ENCODE measurements around the gene UPK3BL2.
"Not testable (repeated sequence)": the region's sequence is repeated elsewhere in the genome, so short reads cannot be mapped to it uniquely, and the experiment has no call there.

Gene UPK3BL2

DNA sequence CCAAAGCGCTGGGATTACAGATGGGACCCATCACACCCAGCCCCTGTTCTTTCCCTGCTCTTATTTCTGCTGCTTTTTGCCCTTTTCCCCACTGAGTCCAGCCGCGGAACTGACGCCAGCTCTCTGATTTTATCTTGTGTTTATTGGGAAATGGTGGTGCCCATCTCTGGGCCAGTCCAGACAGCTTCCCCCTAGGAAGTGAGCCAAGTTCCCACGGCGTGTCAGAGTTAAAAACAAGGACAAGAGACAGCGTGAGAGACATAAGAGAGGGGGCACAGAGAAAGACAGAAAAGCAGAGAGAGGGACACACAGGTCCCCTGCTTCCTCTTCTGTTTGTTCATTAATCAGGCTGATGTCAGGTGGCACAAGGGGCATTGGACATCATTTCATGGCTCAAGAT is 11.9 kb downstream of the UPK3BL2 start:
- not testable (repeated sequence) for DNase-seq (ENCODE audit: low read depth, low spot score)

DNA sequence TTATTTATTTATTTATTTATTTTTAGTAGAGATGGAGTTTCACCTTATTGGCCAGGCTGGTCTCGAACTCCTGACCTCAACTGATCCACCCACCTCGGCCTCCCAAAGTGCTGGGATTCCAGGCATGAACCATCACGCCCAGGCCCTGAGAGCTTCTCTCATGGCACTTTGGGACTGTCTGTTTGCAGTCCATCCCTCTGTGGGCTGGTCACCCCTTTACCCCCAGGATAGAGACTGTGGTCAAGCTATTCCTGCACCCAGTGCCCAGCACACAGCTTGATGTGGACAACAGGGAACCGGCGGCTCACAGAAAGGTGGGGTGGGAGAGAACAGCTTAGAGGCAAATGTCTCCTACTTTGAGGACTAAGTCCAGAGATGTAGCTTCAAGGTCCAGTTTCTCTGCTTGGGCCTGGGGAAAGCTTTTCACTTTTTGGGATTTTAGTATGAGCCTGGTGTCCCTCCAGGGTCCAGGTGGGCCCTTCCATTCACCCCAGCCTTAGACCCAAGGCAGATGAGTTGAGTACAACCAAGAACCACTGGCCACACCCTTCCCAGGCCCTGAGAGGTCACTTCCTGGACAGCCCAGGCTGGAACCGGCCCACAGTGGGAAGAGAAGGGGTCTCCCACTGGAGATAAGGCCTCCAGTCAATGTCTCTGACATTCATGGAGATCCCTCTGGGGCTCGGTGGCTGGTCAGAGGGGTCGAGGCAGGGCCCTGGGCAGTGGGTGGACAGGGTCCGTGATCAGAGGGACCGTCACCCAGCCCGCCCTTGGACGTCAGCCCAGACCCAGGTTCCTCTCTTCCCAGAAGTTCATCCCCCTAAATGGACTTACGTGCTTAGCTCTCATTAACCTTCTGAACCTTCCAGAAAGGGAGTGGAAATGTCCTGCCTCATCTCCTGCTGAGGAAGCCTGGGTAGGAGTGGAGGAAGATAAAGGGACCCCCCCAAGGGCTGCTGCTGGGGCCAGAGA is 15.4 kb downstream of the UPK3BL2 start:
- DNase-seq (ENCODE audit: low read depth, low spot score), result not testable (repeated sequence)

- not testable (repeated sequence) for DNase-seq (ENCODE audit: low read depth, low spot score)
These were observed 16.3 kb downstream of the UPK3BL2 start for GRCh38 chr7:102527182-102527581.

DNA sequence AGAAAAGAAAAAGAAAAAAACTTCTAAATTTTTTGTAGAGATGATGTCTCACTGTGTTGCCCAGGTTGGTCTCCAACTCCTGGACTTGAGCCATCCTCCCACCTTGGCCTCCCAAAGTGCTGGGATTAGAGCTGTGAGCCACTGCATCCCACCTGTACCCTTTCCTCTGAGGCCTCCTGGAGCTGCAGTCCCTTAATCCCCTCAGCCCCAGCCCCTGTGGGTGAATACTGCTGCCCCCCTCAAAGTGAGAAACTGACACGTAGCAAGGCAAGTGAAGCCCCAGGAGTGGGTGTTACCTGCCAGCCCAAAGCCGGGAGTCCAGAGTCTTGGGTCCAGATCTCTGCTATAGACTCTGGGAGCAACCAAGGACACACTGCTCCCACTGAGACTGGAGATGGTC is 18.7 kb downstream of the UPK3BL2 start:
- not testable (repeated sequence) for DNase-seq (ENCODE audit: low read depth, low spot score)

GRCh38 chr7:102520797-102521196 is 22.7 kb downstream of the UPK3BL2 start:
- not testable (repeated sequence) for DNase-seq (ENCODE audit: low read depth, low spot score)

DNA sequence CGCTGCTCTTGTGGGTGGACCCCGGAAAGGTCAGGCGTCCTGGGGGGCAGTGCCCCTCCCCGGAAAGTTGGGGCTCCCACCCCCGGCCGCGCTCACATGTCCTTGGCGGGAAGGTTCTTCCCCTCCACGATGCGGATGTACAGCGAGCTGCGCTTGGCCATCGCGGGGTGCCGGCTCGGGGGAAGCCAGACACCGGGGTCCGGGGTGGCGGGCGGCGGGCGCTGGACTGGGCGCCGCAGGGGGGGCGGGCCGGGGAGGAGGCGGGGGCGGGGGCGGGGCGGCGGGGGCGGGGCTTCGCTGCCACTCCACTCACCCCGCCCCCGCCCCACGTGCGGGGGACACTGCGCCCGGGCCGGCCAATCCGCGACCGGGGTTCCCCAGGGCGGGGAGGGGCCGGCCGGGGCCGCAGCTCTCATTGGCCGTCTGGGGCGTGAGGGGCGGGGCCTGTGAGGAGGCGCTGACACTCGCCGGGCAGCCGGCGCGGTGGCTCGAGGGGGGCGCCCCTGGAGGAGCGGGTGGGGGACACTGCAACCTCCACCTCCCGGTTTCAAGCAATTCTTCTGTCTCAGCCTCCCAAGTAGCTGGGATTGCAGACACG is 25.8 kb downstream of the UPK3BL2 start, which contains the start of gene RASA4B:
Gene RASA4B, minus strand, starts transcription at position 228 of the 598 bp plus-strand sequence. Its CDS starts 67 bp downstream, at position 161.
- DNase-seq (ENCODE audit: low read depth, low spot score), result not testable (repeated sequence)

DNA sequence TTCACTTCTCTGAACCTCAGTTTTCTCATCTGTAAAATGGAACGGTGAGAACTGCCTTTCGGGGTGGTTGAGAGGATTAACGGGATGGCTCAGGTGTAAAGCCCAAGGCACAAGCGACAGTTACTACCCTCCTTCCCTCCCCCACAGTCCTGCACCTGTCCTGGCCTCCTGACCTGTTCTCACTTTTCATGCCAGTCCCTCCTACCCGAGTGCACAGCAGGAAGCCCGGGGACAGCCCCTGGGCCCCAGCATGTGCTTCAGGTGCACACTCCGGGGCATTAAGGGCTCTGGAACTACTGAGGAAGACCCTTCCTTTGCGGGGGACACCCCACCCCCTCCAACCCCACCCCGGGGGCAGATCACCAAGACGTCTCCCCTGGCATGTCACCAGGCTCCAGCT is 26.5 kb downstream of the UPK3BL2 start:
- not testable (repeated sequence) for DNase-seq (ENCODE audit: low read depth, low spot score)

DNA sequence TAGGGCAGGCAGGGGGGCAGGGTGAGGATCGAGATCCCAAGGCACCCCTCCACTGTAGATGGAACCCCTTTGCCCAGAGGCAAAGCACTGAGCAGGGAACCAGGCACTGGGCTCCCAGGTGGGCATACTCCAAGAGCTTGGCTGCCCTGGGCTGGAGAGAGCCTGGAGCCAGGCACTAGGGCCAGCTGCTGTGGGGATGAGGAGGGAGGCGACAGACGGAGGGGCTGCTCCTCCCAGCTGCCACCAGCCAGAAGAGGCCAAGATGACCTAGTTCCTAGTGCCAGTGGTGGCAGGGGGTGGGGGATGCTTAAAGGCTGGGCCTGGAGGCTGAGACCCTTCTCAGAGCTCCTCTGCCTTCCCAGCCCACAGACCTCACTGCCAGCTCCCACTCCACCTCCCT is 27.6 kb downstream of the UPK3BL2 start:
- DNase-seq (ENCODE audit: low read depth, low spot score), result not testable (repeated sequence)

GRCh38 chr7:102514881-102515721 is 28.4 kb downstream of the UPK3BL2 start:
- DNase-seq (ENCODE audit: low read depth, low spot score), result not testable (repeated sequence)

DNA sequence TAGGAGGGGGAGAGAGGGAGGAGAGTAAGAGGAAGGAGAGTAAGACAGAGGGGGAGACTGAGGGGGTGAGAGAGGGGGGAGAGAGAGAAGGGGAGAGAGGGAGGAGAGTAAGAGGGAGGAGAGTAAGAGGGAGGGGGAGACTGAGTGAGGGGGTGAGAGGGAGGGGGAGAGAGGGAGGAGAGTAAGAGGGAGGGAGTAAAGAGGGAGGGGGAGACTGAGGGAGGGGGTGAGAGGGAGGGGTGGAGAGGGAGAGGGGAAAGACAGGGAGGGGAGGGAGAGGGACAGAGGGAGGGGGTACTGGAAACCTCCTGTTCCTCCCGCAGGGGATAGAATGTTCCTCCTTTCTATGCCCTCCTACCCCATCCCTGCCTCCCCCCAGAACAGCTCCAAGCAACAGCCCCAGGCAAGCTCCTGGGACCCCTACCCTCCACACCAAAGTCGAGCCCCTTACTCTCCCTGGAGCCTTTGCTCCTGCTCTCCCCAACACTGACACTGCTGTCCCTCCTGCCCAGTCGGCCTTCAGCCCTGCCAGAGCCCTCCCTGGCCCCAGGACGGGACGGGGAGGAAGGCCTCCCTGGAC is 30.8 kb downstream of the UPK3BL2 start:
- DNase-seq (ENCODE audit: low read depth, low spot score), result not testable (repeated sequence)

DNA sequence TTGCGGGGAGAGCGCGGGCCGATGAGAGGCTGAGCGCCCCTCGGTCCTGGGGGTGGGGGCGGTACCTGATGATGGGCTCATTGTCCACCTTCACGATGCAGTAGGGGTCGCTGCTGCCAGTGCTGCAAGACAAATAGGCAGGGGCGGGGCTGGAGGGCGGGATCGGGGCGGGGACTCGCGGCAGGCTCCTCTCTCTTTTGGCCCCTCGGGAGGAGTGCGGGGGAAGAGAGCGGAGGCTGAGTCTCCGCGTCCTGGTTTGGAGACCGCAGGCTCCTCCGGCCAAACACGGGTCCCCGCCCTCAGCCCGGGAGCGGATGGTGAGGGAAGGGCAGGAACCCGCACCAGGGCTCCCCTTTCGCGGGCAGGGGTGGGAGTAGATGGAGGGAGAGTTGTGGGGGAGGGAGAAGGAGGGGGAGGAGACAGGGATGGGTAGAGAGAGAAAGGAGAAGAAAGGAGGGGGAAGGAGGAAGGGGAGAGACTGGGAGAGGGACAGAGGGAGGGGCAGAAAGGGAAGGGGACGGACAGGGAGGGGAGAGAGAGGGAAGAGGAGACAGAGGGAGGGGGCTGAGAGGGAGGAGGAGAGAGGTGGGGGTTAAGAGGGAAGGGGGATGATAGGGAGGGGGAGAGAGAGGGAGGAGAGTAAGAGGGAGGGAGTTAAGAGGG is 31.5 kb downstream of the UPK3BL2 start:
- not testable (repeated sequence) for DNase-seq (ENCODE audit: low read depth, low spot score)

DNA sequence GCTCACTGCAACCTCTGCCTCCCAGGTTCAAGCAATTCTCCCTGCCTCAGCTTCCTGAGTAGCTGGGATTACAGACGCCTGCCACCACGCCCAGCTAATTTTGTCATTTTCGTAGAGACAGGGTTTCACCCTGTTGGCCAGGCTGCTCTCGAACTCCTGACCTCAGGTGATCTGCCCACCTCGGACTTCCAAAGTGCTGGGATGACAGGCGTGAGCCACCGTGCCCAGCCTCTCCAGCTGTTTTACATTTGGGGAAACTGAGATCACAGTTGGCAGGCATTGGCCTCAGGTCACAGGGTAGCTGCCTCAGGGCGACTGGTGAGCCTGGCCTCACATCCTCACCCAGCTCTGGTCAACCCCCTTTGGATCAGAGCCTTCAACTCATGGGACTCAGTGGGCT is 32.9 kb downstream of the UPK3BL2 start:
- DNase-seq (ENCODE audit: low read depth, low spot score), result not testable (repeated sequence)

GRCh38 chr7:102507410-102508088 is 35.9 kb downstream of the UPK3BL2 start:
- not testable (repeated sequence) for DNase-seq (ENCODE audit: low read depth, low spot score)

DNA sequence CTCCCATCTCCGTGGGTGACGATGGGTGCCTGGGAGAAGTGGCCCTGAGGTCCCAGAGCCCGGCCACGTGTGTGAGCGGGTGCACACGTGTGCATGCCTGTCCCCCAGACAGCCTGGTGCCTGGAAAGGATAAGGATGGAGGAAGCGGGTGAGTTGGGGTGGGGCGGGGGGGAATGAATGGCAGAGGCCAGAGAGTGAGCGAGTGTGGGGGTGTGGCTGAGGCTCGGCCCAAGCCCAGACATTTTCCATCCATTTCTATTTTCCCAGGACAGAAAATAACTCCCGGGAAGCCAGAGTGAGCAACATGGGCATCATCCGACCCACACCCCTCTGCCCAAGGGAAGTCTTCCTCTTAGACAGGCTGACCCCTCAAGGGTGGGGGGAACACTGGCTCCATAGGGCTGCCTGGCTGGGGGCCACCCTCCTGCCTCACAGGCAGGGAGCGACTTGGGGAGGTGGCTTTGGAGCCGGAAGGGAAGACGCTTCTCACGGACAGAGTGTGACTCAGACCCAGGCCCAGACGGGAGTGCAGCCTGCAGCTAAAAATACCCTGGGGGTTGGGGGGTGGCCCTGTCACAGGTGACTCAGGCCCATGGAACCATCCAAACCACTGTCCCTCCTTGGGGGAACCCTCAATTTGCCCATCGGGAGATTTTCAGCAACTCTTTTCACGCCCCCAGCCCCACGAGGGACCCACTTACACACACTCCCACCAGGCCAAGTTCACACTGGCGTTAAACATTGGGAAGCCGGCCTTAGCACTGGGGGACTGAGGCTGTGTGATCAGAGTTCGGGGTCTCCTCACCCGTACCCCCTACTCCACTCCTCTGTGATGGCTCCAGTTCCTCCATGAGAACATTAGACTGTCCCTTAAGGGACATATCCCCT is 38.0 kb downstream of the UPK3BL2 start:
- DNase-seq (ENCODE audit: low read depth, low spot score), result not testable (repeated sequence)

- not testable (repeated sequence) for DNase-seq (ENCODE audit: low read depth, low spot score)
These were observed 40.4 kb downstream of the UPK3BL2 start for GRCh38 chr7:102503141-102503540.

- not testable (repeated sequence) for DNase-seq (ENCODE audit: low read depth, low spot score)
These were observed 45.2 kb downstream of the UPK3BL2 start for GRCh38 chr7:102498321-102498720.

GRCh38 chr7:102497308-102497707 is 46.2 kb downstream of the UPK3BL2 start:
- DNase-seq (ENCODE audit: low read depth, low spot score), result not testable (repeated sequence)

DNA sequence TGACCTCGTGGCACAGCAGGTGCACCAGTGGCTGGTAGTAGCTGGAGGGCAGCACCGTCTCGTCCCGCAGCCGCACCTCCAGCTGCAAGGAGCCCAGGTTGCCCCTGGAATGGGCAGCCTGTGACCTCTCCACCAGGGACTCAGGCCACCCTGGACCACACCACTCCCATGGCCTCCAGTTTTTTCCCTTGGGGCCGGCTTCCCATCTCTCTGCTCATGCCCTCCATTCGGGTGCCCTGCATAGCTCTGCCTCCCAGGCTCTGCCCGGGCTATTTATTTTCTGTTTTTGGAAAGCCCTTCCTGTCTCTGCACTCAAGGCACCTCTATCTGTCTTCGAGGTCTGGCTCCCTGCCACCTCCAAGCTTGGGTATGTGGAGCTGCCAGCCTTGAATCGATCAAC is 46.6 kb downstream of the UPK3BL2 start:
- not testable (repeated sequence) for DNase-seq (ENCODE audit: low read depth, low spot score)

All from ELF-1 (cell line).